Caco-2 (cell line): ENCODE data around the gene PACS2. TPM values are rescaled to one million over a fixed set of nuclear protein-coding genes. Genes with fewer than 3 reads are reported as not detected.

Experiments used
- BruUV-seq: library from RNA; stranded (reverse); fragments of 400-500 nt; replicated peaks from 2 replicates; lab custom pipeline; 2021; lab: Mats Ljungman, UMichigan
- CTCF ChIA-PET: fragments of 300-600 bp; sonication (Branson Sonifier 250); formaldehyde crosslinking; loops from one replicate; lab custom pipeline; 2022; ENCODE audit warnings: antibody characterized with exemption; lab: Charles Lee
- POLR2A ChIA-PET: fragments of 300-600 bp; sonication (Branson Sonifier 250); formaldehyde crosslinking; loops from one replicate; lab custom pipeline; 2022; ENCODE audit warnings: antibody characterized with exemption; lab: Charles Lee
- DNase-seq, 2 experiments: peaks; one replicate each; pipeline versions ENCODE4 v3.0.0 to v3.0.0-alpha.2; 2020 to 2022
- H3K27me3 ChIP-seq: replicated peaks from 2 replicates; pipeline ENCODE4 v1.6.0; 2011; ENCODE audit warnings: low read length; ENCODE audit not compliant: control insufficient read depth, insufficient read depth
- H3K36me3 ChIP-seq: 2 replicates; pipeline ENCODE4 v1.5.1; 2011; ENCODE audit warnings: low read length; ENCODE audit not compliant: control insufficient read depth, insufficient read depth
- H3K4me1 ChIP-seq: fragments of 250-450 bp; sonication (Bioruptor Pico); 2 replicates; pipeline ENCODE4 v1.5.1; 2020; ENCODE audit warnings: mild to moderate bottlenecking
- H3K4me3 ChIP-seq: 2 replicates; pipeline ENCODE4 v1.5.1; 2011; ENCODE audit warnings: low read depth, mild to moderate bottlenecking, control low read depth, low read length
- H3K9me3 ChIP-seq: fragments of 250-450 bp; sonication (Bioruptor Pico); 2 replicates; pipeline ENCODE4 v1.5.1; 2020; ENCODE audit warnings: mild to moderate bottlenecking, moderate library complexity
- H3K27ac Mint-ChIP-seq: one replicate; pipeline ENCODE4 v1.8.0; 2022; ENCODE audit warnings: mixed read lengths; ENCODE audit not compliant: unreplicated experiment
- H3K27me3 Mint-ChIP-seq: one replicate; pipeline ENCODE4 v1.8.0; 2022; ENCODE audit warnings: mixed read lengths; ENCODE audit not compliant: insufficient read depth, unreplicated experiment
- H3K36me3 Mint-ChIP-seq: one replicate; pipeline ENCODE4 v1.8.0; 2022; ENCODE audit warnings: mild to moderate bottlenecking, mixed read lengths; ENCODE audit not compliant: insufficient read depth, unreplicated experiment
- H3K4me1 Mint-ChIP-seq: one replicate; pipeline ENCODE4 v1.8.0; 2022; ENCODE audit warnings: low read depth, mixed read lengths; ENCODE audit not compliant: unreplicated experiment
- H3K4me3 Mint-ChIP-seq: one replicate; pipeline ENCODE4 v1.8.0; 2022; ENCODE audit warnings: mild to moderate bottlenecking, moderate library complexity, mixed read lengths; ENCODE audit not compliant: unreplicated experiment
- H3K9me3 Mint-ChIP-seq: one replicate; pipeline ENCODE4 v1.8.0; 2022; ENCODE audit warnings: mixed read lengths; ENCODE audit not compliant: unreplicated experiment
- intact Hi-C: fragments of 100-400 bp; cut with micrococcal nuclease; formaldehyde crosslinking; loops from one replicate; pipeline ENCODE4 v1.10.0; 2022; ENCODE audit not compliant: unreplicated experiment
- total RNA-seq: library from RNA; stranded (reverse); gene quantifications from 2 replicates; pipeline ENCODE4 v1.2.3, GENCODE V29; 2022
- TF ChIP-seq, protein P1 (sequence below), 2 experiments: fragments of 200-600 bp in 1 of 2; IDR thresholded peaks; 1 replicate in 1 of 2; 2 replicates in 1 of 2; pipeline versions ENCODE4 v1.5.1 to v1.8.0; 2011 to 2022; ENCODE audit warnings: antibody characterized with exemption in 1 of 2, control low read depth in 1 of 2, inconsistent platforms in 1 of 2, low read depth in 1 of 2, low read length in 1 of 2, mild to moderate bottlenecking in 1 of 2, moderate library complexity in 1 of 2; ENCODE audit not compliant: insufficient read depth in 1 of 2, severe bottlenecking in 1 of 2, unreplicated experiment in 1 of 2

PACS2 gene
- total RNA-seq, 1 experiment from 2014 or later, result 58.1 TPM

DNA sequence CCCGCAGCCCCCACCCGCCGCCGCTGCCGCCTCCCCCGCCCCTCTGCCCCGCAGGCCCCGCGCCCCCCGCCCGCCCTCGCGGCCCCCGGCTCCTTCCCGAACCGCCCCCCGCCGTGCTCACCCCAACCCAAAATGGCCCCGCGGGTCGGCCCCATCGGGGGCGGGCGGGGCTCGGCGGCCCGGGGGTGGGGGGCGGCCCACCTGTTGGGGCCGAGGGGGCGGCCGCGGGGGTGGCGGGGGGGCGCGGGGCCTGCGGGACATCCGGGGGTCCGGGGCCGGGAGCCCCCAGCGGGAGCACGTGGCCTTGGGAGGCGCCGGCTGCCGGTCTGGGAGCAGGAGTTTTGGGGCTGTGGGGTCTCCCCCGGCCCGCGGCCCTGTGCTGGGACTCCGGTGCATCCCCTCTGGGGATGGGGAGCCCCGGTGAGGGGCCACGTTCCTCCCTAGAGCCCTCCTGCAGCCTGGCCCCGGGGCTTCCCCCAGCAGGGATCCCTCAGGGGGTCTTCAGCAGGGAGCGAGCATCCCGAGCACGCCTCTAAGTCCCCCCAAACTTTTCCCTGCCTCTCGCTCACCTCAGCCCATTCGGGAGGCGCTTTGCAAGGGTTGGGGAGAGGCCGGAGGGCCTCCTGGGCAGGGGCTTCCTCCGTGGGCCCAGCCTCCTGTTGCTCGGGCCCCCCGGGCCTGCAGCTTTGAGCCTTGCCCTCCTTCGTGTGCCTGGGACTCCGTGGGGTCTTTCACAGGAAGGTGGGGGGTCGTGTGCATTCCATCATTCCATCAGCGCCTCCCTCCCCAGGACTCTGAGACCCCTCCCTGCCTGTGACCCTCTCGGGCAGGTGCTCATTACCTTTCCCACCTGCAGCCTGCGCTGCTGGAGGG is 105.8 kb downstream of the PACS2 start:
- no peak for DNase-seq
- peaks cover 38% of the 10 kb centered on the region for H3K36me3 Mint-ChIP-seq
- CTCF ChIA-PET, result no interaction called here
- BruUV-seq, result no TSS peak
- H3K4me3 ChIP-seq, result peak overlapping the region; percentile 79
- no peaks in the 10 kb centered on the region for H3K9me3 Mint-ChIP-seq
- H3K9me3 ChIP-seq, result no peaks in the 10 kb centered on the region
- H3K27me3 Mint-ChIP-seq, result no peaks in the 10 kb centered on the region
- intact Hi-C loops, result no loop called here
- peaks cover 1% of the 10 kb centered on the region for H3K36me3 ChIP-seq
- TF ChIP-seq, protein P1, sequence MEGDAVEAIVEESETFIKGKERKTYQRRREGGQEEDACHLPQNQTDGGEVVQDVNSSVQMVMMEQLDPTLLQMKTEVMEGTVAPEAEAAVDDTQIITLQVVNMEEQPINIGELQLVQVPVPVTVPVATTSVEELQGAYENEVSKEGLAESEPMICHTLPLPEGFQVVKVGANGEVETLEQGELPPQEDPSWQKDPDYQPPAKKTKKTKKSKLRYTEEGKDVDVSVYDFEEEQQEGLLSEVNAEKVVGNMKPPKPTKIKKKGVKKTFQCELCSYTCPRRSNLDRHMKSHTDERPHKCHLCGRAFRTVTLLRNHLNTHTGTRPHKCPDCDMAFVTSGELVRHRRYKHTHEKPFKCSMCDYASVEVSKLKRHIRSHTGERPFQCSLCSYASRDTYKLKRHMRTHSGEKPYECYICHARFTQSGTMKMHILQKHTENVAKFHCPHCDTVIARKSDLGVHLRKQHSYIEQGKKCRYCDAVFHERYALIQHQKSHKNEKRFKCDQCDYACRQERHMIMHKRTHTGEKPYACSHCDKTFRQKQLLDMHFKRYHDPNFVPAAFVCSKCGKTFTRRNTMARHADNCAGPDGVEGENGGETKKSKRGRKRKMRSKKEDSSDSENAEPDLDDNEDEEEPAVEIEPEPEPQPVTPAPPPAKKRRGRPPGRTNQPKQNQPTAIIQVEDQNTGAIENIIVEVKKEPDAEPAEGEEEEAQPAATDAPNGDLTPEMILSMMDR (IDR thresholded peaks at IDR 0.05; ENCODE audit: insufficient read depth in 1 of 2, low read depth in 1 of 2, low read length in 1 of 2, severe bottlenecking in 1 of 2, unreplicated experiment in 1 of 2), result no peak
- H3K4me1 ChIP-seq, result peaks cover 24% of the 10 kb centered on the region
- peak overlapping the region; percentile 91 for H3K27ac Mint-ChIP-seq
- POLR2A ChIA-PET, result no interaction called here
- no peaks in the 10 kb centered on the region for H3K27me3 ChIP-seq
- peak overlapping the region; percentile 88 for H3K4me3 Mint-ChIP-seq
- H3K4me1 Mint-ChIP-seq, result peaks cover 10% of the 10 kb centered on the region

DNA sequence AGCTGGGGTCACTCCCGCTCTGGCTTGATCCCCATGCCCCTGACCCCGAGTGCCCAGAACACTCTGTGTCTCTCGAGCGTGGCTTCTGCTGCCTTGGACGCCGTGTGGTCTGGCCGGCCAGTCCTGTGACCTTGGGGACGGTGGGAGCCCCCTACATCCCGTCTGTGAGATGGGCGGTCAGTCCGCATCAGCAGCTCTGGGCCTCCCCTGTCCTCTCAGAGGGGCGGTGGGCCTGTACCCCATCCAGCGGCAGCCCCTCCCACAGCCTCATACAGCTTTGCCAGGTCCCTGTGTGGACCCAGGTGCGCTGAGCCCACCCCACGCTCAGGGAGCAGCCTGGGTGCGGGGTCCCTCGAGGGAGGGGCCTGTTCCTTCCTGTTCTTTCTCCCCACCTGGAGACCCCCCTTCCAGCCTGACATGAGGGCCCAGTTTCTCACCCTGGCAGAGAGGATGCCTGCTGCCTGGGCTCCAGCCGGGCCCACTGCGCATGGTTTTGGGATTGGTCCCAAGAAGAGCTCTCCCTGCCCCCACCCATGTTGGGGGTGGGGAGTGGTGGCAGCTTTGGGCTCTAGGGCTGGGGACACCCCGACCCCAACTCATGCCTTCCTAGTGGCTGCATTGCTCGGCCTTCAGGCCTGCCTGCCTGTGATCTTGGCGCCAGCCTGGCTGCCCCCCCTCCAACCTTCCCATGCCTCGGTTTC is 106.6 kb downstream of the PACS2 start:
- Mint-ChIP-seq H3K36me3 (peaks cover 41% of the 10 kb centered on the region), H3K4me1 (peaks cover 10% of the 10 kb centered on the region), H3K27me3 (no peaks in the 10 kb centered on the region), H3K27ac (peak overlapping the region; percentile 91), H3K9me3 (no peaks in the 10 kb centered on the region), H3K4me3 (peak overlapping the region; percentile 88)
- CTCF ChIA-PET, result no interaction called here
- POLR2A ChIA-PET, result no interaction called here
- intact Hi-C loops, result no loop called here
- DNase-seq, result no peak
- H3K27me3 ChIP-seq, result no peaks in the 10 kb centered on the region
- peaks cover 1% of the 10 kb centered on the region for H3K36me3 ChIP-seq
- TF ChIP-seq, protein P1 (IDR thresholded peaks at IDR 0.05; ENCODE audit: insufficient read depth in 1 of 2, low read depth in 1 of 2, low read length in 1 of 2, severe bottlenecking in 1 of 2, unreplicated experiment in 1 of 2), result no peak
- H3K4me3 ChIP-seq, result peak overlapping the region; percentile 79
- no peaks in the 10 kb centered on the region for H3K9me3 ChIP-seq
- no TSS peak for BruUV-seq
- peaks cover 24% of the 10 kb centered on the region for H3K4me1 ChIP-seq

- CTCF ChIA-PET, result no interaction called here
- Histone ChIP-seq H3K36me3 (peaks cover 2% of the 10 kb centered on the region), H3K4me1 (peaks cover 24% of the 10 kb centered on the region), H3K27me3 (no peaks in the 10 kb centered on the region), H3K9me3 (no peaks in the 10 kb centered on the region), H3K4me3 (no peak overlapping the region; the same call in 1 of the 2 replicates)
- intact Hi-C loops, result no loop called here
- H3K4me1 Mint-ChIP-seq, result peaks cover 10% of the 10 kb centered on the region
- no peak for DNase-seq
- H3K4me3 Mint-ChIP-seq, result peak overlapping the region; percentile 88
- H3K9me3 Mint-ChIP-seq, result no peaks in the 10 kb centered on the region
- peaks cover 46% of the 10 kb centered on the region for H3K36me3 Mint-ChIP-seq
- no TSS peak for BruUV-seq
- H3K27ac Mint-ChIP-seq, result no peak overlapping the region
- H3K27me3 Mint-ChIP-seq, result no peaks in the 10 kb centered on the region
- TF ChIP-seq, protein P1 (IDR thresholded peaks at IDR 0.05; ENCODE audit: insufficient read depth in 1 of 2, low read depth in 1 of 2, low read length in 1 of 2, severe bottlenecking in 1 of 2, unreplicated experiment in 1 of 2), result no peak
- POLR2A ChIA-PET, result no interaction called here
Measured at GRCh38 chr14:105421723-105422615, 107.4 kb downstream of the PACS2 start.
